Colonic mucosa (tissue), 4 donors: ENCODE results near the gene TMEM150B. TPM values are rescaled to one million over a fixed set of nuclear protein-coding genes. Genes with fewer than 3 reads are reported as not detected.

ENCODE experiments used
- DNase-seq: peaks from one replicate; pipeline ENCODE4 v3.0.0-alpha.2; 2020
- H3K27ac ChIP-seq: fragments of 200-600 bp; one replicate; pipeline ENCODE4 v1.8.0; 2021
- H3K27me3 ChIP-seq: fragments of 200-600 bp; one replicate; pipeline ENCODE4 v1.8.0; 2021
- H3K36me3 ChIP-seq: fragments of 200-600 bp; one replicate; pipeline ENCODE4 v1.8.0; 2021
- H3K4me1 ChIP-seq: fragments of 200-600 bp; one replicate; pipeline ENCODE4 v1.8.0; 2021; ENCODE audit warnings: mild to moderate bottlenecking
- H3K4me3 ChIP-seq: fragments of 200-600 bp; one replicate; pipeline ENCODE4 v1.8.0; 2021
- H3K9ac ChIP-seq, 2 donors: one replicate each; pipeline ENCODE4 v1.7.0; 2013; ENCODE audit warnings: control low read depth in 2 of 2, low read depth in 2 of 2, low read length in 2 of 2
- H3K9me3 ChIP-seq: fragments of 200-600 bp; one replicate; pipeline ENCODE4 v1.8.0; 2021
- intact Hi-C: fragments of 100-400 bp; cut with DNase I; formaldehyde crosslinking; loops from one replicate; pipeline ENCODE4 v1.14.1; 2022
- total RNA-seq, 2 donors: library from RNA; stranded (reverse); fragmentation: NEBNext Ultra II Directional in 1 of 2; extraction: Animal tissue kit (Norgen Biotek cat#: 25700) in 1 of 2; gene quantifications; one replicate each; pipeline ENCODE4 v1.2.1, GENCODE V29; 2021
- TF ChIP-seq, protein P1 (sequence below): fragments of 200-600 bp; IDR thresholded peaks from one replicate; pipeline ENCODE4 v1.8.0; 2022; ENCODE audit warnings: antibody characterized with exemption, mild to moderate bottlenecking
- donor health status: healthy.
- donor health status: DM: no; HTN: no; CAD: no.
- donor health status: DM: no; HTN: no; CAD: no.

Gene TMEM150B
- total RNA-seq, 2 donors from 2014 or later: 9.7 to 47.2 TPM

GRCh38 chr19:55348317-55349034, 23.3 kb upstream of the TMEM150B start:
- Histone ChIP-seq H3K9ac (no peak overlapping the region), H3K27ac (no peak overlapping the region), H3K36me3 (no peaks in the 10 kb centered on the region), H3K27me3 (peaks cover 9% of the 10 kb centered on the region), H3K9me3 (no peaks in the 10 kb centered on the region), H3K4me1 (no peaks in the 10 kb centered on the region), H3K4me3 (no peak overlapping the region)
- TF ChIP-seq, protein P1, sequence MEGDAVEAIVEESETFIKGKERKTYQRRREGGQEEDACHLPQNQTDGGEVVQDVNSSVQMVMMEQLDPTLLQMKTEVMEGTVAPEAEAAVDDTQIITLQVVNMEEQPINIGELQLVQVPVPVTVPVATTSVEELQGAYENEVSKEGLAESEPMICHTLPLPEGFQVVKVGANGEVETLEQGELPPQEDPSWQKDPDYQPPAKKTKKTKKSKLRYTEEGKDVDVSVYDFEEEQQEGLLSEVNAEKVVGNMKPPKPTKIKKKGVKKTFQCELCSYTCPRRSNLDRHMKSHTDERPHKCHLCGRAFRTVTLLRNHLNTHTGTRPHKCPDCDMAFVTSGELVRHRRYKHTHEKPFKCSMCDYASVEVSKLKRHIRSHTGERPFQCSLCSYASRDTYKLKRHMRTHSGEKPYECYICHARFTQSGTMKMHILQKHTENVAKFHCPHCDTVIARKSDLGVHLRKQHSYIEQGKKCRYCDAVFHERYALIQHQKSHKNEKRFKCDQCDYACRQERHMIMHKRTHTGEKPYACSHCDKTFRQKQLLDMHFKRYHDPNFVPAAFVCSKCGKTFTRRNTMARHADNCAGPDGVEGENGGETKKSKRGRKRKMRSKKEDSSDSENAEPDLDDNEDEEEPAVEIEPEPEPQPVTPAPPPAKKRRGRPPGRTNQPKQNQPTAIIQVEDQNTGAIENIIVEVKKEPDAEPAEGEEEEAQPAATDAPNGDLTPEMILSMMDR: no peak
- intact Hi-C loops: no loop called here
- no peak for DNase-seq

GRCh38 chr19:55347442-55348009, 22.4 kb upstream of the TMEM150B start:
- intact Hi-C loops: no loop called here
- DNase-seq: no peak
- Histone ChIP-seq H3K27ac (no peak overlapping the region), H3K27me3 (peaks cover 7% of the 10 kb centered on the region), H3K36me3 (no peaks in the 10 kb centered on the region), H3K4me3 (no peak overlapping the region), H3K9ac (no peak overlapping the region), H3K9me3 (no peaks in the 10 kb centered on the region), H3K4me1 (no peaks in the 10 kb centered on the region)
- TF ChIP-seq, protein P1: no peak

GRCh38 chr19:55346725-55347441, 21.7 kb upstream of the TMEM150B start:
- Histone ChIP-seq H3K27ac (no peak overlapping the region), H3K9me3 (no peaks in the 10 kb centered on the region), H3K4me3 (no peak overlapping the region), H3K4me1 (no peaks in the 10 kb centered on the region), H3K27me3 (peaks cover 3% of the 10 kb centered on the region), H3K36me3 (peaks cover 4% of the 10 kb centered on the region), H3K9ac (no peak overlapping the region)
- intact Hi-C loops: no loop called here
- no peak for DNase-seq
- TF ChIP-seq, protein P1: no peak

DNA sequence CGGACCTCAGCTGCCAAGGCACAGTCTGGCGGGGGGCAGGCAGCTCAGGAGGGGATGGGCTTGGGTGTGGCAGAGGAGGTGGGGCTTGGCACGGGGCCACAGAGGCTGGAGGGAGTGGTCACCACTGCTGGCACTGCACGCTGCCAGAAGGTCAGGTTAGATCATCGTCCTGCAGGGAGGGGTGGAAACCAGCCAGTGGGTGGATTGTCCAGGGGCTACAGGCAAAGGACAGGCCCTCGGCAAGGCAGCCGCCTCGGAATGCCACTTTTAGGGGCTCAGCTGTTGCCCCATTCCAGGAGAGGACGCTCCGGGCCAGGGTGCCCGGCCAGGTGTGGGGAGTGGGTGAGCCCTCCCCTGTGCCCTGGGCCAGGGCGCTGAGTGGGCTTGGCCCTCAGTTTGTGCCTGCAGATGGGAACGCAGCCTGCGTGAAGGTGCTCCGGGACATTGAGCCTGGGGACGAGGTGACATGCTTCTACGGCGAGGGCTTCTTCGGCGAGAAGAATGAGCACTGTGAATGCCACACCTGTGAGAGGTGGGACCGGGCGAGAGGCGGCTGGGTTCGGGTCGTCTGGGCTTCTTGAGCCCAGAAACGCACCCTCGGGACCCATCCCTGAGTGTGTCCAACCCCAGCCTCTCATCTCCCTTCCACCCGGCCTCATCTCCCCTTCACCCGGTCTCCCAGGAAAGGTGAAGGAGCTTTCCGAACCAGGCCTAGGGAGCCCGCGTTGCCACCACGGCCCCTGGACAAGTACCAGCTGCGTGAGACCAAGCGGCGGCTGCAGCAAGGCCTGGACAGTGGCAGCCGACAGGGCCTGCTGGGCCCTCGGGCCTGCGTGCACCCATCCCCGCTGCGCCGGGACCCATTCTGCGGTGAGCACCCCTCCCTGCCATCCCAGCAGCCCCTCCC, 20.9 kb upstream of the TMEM150B start:
- intact Hi-C loops: no loop called here
- H3K27me3 ChIP-seq: no peaks in the 10 kb centered on the region
- no peak overlapping the region for H3K4me3 ChIP-seq
- H3K4me1 ChIP-seq: no peaks in the 10 kb centered on the region
- H3K9me3 ChIP-seq: no peaks in the 10 kb centered on the region
- TF ChIP-seq, protein P1: no peak
- DNase-seq: peak; percentile 82
- no peak overlapping the region for H3K27ac ChIP-seq
- H3K9ac ChIP-seq: no peak overlapping the region
- peaks cover 5% of the 10 kb centered on the region for H3K36me3 ChIP-seq
